Astrocyte of the spinal cord (primary cell): Measurements from ENCODE around the gene RBP2.

Source experiments
- DNase-seq: peaks from one replicate; pipeline ENCODE4 v3.0.0; 2011; ENCODE audit warnings: low read depth, low spot score
- H3K4me3 ChIP-seq: 2 replicates; pipeline ENCODE4 v1.5.1; 2011; ENCODE audit warnings: low read depth, mild to moderate bottlenecking, low read length, moderate library complexity
- CTCF ChIP-seq: IDR thresholded peaks from 2 replicates; pipeline ENCODE4 v1.5.1; 2012; ENCODE audit warnings: low read depth, mild to moderate bottlenecking, low read length, inconsistent platforms
- in situ Hi-C: cut with HindIII; loops from 2 replicates; pipeline ENCODE4 v1.10.0; 2017; ENCODE audit warnings: low sequenced_read_pairs

The RBP2 gene

DNA sequence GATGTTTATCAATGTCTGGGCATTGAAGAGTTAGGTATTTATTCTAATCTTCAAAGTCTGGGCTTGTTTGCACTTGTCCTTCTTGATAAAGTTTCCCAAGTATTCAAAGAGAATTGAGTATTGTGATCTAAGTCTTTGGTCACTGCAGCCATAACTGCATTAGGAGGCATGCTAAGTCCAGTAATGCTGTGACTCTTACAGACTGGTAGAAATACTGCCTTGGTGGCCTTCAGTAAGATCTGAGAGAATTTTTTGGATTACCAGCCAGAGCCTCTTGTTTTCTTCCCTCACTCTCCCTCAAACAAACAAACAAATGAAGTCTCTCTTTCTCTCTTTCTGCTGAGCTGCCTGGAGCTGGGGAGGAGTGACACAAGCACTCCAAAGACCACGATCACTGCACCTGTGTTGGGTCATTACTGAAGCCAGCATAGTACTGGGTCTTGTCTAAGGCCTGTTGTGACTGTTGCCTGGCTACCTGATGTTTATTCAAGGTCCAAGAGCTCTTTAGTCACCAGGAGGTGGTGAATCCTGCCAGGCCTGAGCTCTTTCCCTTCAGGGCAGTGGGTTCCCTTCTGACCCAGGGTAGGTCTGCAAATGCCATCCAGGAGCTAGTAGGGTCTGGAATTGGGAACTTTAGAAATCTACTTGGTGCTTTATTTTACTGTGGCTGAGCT, 14.8 kb upstream of the RBP2 start:
- TF ChIP-seq CTCF = no peak
- DNase-seq = no peak
- H3K4me3 ChIP-seq = no peak overlapping the region
- in situ Hi-C loops = no loop called here

GRCh38 chr3:139482206-139482605, 5.9 kb upstream of the RBP2 start:
- H3K4me3 ChIP-seq = no peak overlapping the region
- DNase-seq = no peak
- in situ Hi-C loops = no loop called here
- no peak for TF ChIP-seq CTCF

DNA sequence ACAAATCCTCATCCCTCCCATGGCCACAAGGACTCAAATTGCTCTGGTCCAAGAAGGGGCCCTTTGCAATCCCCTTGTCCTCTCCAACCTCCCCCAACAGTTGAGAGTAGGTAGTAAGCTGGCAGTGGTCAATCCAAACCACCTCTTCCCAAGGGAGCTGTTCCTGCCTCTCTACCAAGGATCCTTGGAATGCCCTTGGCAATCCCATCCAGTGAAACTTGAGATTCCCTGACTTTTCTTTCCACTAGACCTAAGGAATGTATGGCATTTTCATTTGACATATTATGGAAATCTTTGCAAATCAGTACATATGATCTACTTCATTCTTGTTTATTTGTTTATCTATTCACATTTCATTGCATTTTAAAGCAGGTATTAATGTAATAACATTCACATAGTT, 4.8 kb upstream of the RBP2 start:
- TF ChIP-seq CTCF = no peak
- in situ Hi-C loops = no loop called here
- H3K4me3 ChIP-seq = no peak overlapping the region

GRCh38 chr3:139480585-139480984, 4.3 kb upstream of the RBP2 start:
- no peak for DNase-seq
- no peak for TF ChIP-seq CTCF
- H3K4me3 ChIP-seq = no peak overlapping the region
- in situ Hi-C loops = no loop called here

More for the DNA sequence above, 4.8 kb upstream of the RBP2 start:
- no peak for DNase-seq

DNA sequence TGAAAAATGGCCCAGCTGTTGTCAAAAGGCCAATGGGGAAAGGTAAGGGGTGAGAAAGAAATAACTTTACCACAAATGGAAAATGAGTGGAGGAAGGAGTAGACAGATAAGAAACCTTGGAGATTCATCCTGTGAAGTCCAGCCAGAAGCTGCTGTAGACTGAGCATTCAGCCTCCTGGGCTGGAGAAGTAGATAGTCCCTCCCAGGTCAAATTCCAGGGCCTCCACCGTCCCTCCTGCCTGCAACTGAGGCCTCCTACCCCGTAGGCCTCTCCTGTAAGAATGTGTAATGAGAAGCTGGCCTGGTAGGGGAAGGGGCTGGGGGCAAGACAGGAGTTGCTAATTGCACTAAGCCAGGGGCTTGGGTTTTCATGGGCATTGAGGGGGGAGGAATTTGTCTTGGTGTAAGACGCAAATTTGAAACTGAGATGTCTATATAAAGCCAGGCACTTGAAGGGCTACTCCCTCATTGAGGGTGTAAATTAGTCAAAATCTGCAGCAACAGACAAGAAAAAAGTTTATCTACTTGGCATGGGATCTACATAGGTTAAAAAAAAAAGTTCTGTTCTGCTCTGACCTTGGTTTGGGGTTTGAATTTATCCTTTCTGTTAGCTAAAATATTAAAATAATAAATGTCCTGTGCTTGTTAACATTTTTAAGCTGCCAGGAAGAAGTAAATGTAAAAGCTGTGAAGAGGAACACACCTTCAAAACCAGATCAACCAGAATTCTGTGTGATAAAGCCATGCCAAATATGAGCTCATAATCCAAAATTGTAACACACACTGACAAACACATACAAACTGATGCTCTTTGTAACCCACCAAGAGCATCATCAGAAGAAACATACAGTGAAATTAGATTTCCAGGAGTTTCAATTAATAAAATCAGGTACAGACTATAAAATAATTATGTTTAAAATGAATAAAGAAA, 1.7 kb upstream of the RBP2 start:
- H3K4me3 ChIP-seq = no peak overlapping the region
- in situ Hi-C loops = no loop called here
- no peak for TF ChIP-seq CTCF
- DNase-seq = no peak

- no peak overlapping the region for H3K4me3 ChIP-seq
- in situ Hi-C loops = no loop called here
- DNase-seq = no peak
- TF ChIP-seq CTCF = no peak
Observed at GRCh38 chr3:139473155-139473771, 3.1 kb downstream of the RBP2 start.
